ENCODE data around the gene STAT3.

GRCh38 chr17:42392692-42393415 is 4.6 kb upstream of the STAT3 start:
- TF ChIP-seq CTCF (IDR thresholded peaks at IDR 0.05) = no peak
- TF ChIP-seq POLR2A (IDR thresholded peaks at IDR 0.05) = no peak
